D341Med (cell line): ENCODE results near the gene ITGB8.

Experiments
- DNase-seq: peaks from one replicate; pipeline ENCODE4 v3.0.0; 2012; ENCODE audit warnings: low spot score

ITGB8 gene

DNA sequence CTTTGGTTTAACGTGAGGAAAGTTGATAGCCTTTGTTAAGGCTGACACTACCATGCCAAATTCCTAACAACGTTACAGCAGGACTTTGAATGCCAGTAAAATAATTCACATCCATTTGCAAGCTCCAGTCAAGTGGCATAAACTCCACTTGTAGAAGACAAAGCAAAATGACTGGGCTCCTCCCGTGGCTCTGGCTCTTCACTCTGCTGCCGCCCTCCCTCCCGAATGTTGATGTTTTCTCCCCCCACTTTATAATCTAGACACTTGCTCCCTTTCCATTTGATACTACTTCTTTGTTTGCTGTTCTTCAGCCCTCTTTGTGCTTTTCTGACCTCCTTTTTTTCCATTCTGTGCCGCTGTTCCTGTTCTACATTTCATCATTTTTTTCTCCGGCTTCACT is 22.8 kb upstream of the ITGB8 start:
- DNase-seq = no peak

DNA sequence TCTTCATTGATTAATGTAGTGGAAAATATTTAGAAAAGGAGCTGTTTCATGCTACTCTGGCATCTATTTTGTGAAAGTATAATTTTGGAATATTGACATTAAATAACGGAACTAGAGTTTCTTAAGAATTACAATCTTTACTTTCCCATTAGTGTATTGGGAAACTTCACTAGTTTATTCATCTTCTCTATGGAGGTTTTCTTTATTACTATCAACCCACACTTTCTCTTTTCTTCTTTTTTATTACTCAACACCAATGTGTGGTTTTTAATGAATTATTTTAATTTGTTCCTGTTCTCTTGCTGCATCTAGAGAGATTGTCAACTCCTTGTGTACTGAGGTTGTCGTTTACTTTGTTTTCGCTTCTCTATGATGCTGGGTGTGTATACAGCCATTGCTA is 20.4 kb upstream of the ITGB8 start:
- DNase-seq = no peak

- DNase-seq = no peak
These were observed 19.5 kb upstream of the ITGB8 start for GRCh38 chr7:20310963-20311742.

DNA sequence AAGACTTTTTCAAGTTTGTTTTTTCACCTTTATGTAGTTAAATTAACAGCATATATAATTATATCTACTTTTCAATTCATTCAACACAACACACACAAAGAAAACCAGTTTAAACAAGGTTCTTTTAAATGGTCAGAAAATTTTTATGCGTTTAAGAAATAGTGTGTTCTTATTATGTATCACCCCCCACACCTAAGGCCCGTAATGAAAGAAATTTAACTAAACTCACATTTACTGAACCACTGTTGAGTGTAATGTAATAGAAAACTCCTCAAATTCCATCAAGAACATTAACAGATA is 19.0 kb upstream of the ITGB8 start:
- no peak for DNase-seq

DNA sequence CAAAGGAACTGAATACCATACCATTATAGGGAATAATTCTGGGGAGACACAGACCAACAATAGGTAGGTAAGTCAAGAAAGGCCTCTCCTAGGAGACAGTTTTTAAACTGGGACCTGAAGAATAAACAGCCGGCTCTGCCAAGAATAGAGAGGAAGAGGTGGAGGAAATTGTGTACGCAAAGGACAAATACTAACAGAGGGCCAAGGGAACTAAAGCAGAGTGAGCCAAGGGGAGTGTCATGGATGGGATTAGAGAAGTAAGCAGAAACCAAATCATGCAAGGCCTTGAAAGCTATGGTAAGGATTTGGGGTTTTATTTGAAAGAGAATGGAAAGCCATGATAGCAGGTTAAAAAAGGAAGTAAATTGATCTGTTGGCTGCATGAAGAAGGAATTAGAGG is 18.1 kb upstream of the ITGB8 start:
- DNase-seq = no peak

DNA sequence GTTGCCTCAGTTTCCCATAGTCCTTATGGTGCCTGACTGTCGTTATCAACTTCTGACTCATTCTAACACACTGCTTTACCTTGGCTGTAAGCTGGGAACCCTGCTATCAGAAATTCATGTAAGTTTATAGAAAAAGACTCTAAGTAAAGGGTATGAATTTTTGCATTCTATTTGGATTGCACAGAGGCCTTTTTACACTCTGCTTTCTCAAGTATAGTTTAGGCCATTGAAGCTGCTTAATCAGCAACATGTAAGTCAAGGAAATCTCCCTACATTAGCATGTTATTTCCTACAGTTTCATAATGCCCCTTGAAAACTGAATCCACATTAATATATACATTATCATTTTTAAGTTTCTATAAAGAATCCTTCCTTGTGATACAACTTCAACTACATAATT is 17.1 kb upstream of the ITGB8 start:
- DNase-seq = no peak

DNA sequence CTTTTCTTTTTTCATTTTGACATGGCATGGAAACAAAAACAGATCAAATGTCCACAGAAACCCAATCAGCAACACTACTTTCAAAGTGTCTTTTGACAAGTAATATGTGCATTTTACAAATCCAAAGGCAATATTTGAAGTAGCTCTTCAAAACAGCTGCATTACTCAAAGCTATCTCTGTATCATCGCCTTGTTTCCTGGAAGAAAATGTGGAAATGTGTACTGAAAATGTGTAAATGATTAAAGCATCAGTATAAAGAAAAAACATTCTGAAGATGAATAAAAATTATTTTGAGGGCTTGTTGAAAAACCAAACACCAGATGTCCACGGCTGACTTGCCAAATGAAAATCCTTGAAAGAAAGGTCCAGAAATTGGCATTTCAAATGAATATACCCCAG is 16.5 kb upstream of the ITGB8 start:
- no peak for DNase-seq

DNA sequence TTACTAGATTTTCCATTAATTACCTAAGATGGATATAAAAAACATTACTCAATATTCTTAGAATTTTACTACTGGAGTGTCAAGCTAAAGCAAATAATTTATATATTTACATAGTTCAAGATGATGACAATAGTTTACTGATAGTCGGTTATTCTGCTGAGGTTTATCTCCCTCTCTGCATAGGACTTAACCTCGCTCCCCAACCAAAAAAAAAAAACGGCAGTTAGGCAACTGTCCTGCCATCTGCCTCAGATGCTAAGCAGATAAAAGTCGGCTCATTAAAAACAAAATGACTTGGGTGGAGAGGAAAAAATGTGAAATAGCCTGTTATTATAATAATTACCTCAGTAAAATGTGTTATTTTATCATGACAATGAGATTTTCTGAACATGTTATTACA is 14.0 kb upstream of the ITGB8 start:
- DNase-seq = peak; percentile 36

DNA sequence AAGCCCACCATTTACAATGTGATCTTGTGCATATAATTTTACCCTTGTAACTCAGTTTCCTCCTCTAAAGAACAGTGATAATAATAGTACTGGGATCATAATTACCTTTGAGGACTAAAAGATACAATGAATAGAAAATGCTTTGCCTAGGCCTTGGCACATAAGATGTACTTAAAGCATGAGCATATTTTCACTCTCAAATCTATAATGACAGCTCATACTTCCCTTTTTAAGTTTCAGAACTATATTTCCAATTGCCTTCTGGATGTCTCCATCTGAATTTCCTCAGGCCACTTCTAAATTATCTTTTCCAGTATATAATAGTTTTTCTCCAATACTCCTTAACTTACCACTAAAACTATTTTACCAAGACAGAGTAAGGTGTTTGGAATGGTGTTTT is 13.3 kb upstream of the ITGB8 start:
- DNase-seq = no peak

DNA sequence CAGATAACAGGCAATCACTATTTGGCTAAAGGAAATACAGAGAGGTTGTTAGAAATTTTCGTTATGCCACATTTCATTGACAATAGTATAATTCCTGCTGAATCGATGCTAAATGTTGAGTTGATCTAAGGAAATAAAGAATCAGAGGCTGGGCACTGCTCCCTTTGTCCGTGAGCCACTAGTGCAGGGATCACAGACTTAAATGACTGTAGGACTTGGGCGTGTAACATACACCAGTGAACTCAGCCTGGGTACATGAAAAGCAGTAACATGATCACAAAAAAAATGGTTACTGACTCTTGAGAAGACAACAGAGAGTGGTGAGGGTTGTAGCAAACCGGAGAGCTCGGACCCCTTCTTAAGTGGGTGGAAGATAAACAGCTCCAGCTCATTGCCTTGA is 11.8 kb upstream of the ITGB8 start:
- no peak for DNase-seq

- no peak for DNase-seq
These were observed 10.4 kb upstream of the ITGB8 start for GRCh38 chr7:20320322-20320721.

- DNase-seq = no peak
These were observed 9.9 kb upstream of the ITGB8 start for GRCh38 chr7:20320786-20321185.

GRCh38 chr7:20323595-20323994 is 7.1 kb upstream of the ITGB8 start:
- DNase-seq = no peak

GRCh38 chr7:20326342-20326741 is 4.4 kb upstream of the ITGB8 start:
- DNase-seq = no peak

- DNase-seq = no peak
These were observed 3.6 kb upstream of the ITGB8 start for GRCh38 chr7:20327055-20327454.

DNA sequence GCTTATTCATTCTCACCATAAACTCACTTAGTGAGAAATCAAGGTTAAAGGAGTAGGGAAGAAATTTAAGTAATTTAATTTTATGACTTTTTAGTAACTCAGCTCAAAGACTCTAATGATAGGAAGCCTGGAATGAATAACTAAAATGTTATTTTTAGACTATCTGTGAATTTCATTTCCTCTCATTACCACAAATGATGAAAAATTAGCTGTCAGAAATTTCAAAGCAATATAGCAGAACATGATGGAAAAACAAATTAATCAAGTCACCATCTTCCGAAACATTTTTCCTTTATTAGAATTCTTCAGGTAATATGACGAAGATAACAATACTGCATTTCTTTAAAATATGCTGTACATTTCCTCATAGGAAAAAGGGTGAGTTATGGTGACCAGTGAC is 2.7 kb upstream of the ITGB8 start:
- no peak for DNase-seq

DNA sequence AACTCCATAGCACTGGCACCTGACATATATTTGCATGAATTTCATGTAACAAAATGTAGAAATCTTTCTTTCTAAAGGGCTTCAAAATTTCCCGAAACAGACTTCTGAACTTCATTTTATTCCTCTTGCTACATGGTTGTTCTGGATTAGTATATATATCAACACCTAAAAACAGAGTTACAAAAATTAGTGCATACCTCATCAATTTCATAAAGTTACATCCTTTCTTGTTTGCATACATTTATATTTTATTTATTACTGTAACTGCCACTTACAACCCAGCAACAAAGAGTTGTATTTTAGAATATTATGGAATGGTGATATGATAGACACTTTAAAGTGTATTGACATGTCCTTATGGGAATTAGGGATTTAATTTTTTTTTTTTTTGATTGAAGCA is 2.0 kb upstream of the ITGB8 start:
- DNase-seq = no peak

DNA sequence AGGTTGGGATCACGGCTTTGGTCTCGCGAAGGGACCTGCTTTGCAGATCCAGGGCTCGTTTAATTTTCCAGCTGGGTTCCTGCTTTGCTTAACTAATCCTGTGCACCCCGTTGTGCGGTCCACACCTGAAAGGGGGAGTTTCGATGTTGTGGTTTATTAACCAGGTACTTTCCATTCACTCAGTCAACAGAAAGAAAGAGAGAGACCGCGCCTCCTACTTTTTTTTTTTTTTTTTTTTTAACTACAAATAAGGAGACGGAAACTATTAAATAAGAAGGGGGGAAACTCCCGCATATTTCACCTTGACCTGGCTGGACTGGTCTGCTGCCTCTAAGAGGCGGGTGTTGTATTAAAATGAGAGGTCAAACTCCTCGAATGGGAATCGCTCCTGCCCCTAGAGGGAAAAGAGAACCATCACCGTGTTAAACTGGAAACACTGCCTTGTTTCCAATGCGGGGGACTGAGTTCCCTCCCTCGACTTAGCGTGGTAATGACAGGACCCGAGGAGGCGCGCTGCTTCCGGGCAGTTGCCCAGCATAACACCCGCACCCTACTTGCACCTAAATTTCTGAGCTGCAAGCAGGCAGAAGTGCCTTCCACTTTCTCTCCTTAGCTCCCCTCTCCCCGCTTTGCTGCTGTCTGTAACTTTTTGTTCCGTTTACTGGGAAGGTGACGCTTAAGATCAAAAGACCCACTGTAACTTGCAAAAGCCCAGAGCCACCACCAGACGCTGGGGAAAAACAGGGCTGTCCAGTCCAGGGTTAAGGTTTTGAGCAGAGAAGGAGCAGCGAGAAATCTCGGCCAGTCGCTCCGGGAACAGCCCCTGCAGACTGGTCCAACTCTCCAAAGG is 1.1 kb upstream of the ITGB8 start:
- peak; percentile 51 for DNase-seq

DNA sequence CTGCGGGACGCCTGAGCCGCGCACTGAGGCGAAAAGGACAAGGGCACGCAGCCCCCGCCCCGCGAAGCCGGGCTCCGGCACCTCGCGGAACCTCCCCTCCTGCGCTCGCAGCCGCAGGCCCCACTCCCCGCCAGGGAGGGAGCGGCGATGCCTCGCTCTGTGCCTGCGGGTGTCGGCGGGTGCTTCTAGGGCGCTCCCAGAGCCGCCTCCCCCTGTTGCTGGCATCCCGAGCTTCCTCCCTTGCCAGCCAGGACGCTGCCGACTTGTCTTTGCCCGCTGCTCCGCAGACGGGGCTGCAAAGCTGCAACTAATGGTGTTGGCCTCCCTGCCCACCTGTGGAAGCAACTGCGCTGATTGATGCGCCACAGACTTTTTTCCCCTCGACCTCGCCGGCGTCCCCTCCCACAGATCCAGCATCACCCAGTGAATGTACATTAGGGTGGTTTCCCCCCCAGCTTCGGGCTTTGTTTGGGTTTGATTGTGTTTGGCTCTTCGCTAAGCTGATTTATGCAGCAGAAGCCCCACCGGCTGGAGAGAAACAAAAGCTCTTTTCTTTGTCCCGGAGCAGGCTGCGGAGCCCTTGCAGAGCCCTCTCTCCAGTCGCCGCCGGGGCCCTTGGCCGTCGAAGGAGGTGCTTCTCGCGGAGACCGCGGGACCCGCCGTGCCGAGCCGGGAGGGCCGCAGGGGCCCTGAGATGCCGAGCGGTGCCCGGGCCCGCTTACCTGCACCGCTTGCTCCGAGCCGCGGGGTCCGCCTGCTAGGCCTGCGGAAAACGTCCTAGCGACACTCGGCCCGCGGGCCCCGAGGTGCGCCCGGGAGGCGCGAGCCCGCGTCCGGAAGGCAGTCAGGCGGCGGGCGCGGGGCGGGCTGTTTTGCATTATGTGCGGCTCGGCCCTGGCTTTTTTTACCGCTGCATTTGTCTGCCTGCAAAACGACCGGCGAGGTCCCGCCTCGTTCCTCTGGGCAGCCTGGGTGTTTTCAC is 519 bp downstream of the ITGB8 start:
- DNase-seq = peak; percentile 67

DNA sequence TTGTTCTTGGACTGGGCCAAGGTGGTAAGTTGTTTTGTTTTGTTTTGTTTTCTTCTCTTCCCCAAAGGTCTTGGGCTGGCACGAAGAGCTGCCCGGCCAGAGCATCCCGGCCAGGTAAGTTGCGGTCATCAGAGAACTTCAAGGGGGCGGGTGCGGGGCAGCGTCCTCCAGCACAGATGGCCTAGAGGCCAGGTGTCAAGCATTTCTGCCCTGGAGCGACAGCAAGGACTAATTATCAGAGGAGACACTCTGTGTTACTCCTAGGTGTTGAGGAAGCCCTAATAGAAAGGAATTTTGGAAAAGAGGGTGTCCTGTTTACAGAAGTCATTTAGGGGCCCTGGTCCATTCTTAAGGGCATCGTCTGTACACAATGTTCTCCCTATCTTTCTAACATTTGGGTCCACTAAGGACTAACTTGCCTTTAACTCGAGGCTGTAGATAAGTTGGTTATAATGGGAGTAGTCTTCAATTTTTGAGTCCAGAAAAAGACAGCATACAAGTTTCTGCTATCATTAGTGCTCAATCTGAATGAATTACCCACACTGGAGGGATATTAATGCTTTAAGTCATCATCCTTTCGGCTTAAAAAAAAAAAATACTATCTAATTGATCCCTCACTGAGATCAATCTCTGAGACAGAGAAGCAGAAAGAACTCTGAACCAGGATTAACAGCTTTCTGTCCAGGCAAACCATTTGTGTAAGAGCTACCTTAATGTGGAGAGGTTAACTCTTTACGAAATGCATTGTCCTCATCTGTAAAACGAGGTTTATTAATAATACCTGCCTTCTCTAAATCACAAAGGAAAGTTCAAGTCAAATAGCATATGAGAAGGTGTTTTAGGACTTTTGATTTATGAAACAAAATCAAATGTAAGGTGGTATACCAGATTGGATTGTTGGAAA is 1.5 kb downstream of the ITGB8 start:
- no peak for DNase-seq

GRCh38 chr7:20338285-20338684 is 7.6 kb downstream of the ITGB8 start:
- DNase-seq = no peak

- no peak for DNase-seq
These were observed 10.1 kb downstream of the ITGB8 start for GRCh38 chr7:20340839-20341238.
